ENCODE measurements around the gene LIMS2. TPM values are rescaled to one million over a fixed set of nuclear protein-coding genes. Genes with fewer than 3 reads are reported as not detected.

The LIMS2 gene
- total RNA-seq, 2 experiments from 2014 or later, result 1.6 to 24.9 TPM

- ChIA-PET CTCF (ENCODE audit: unreplicated experiment) (interaction anchor here (0.6 to 2.4 kb wide), 7 partner anchors 20 to 341 kb away, joined by 3 to 18 read pairs (median 4); no protein-coding TSS in a partner anchor), POLR2A (interaction anchor here (0.6 to 2.1 kb wide), 10 partner anchors 11 to 244 kb away, joined by 3 to 8 read pairs (median 3); no protein-coding TSS in a partner anchor)
- H3K4me3 ChIP-seq (ENCODE audit: low read depth, low read length, poor library complexity, severe bottlenecking), result no peak overlapping the region
- H3K9me3 ChIP-seq (ENCODE audit: low read length), result no peaks in the 10 kb centered on the region
- H3K27ac ChIP-seq (ENCODE audit: low read depth, low read length, poor library complexity, severe bottlenecking), result no peak overlapping the region
- no peaks in the 10 kb centered on the region for H4K20me1 ChIP-seq (ENCODE audit: insufficient read depth, low read length)
- peaks cover 11% of the 10 kb centered on the region for H3K4me1 ChIP-seq (ENCODE audit: insufficient read depth, low read length, poor library complexity, severe bottlenecking)
- H3K9me2 ChIP-seq (ENCODE audit: insufficient read depth, low read length), result no peaks in the 10 kb centered on the region
- DNase-seq (ENCODE audit: low spot score), result peak; percentile 79
- peak overlapping the region; percentile 62 for H2AFZ ChIP-seq (ENCODE audit: low read length)
- BruUV-seq (replicated peaks), result no TSS peak
- TF ChIP-seq EZH2phosphoT487 (IDR thresholded peaks at IDR 0.05; ENCODE audit: borderline replicate concordance, low read depth, low read length), result no peak
- TF ChIP-seq, protein P1, sequence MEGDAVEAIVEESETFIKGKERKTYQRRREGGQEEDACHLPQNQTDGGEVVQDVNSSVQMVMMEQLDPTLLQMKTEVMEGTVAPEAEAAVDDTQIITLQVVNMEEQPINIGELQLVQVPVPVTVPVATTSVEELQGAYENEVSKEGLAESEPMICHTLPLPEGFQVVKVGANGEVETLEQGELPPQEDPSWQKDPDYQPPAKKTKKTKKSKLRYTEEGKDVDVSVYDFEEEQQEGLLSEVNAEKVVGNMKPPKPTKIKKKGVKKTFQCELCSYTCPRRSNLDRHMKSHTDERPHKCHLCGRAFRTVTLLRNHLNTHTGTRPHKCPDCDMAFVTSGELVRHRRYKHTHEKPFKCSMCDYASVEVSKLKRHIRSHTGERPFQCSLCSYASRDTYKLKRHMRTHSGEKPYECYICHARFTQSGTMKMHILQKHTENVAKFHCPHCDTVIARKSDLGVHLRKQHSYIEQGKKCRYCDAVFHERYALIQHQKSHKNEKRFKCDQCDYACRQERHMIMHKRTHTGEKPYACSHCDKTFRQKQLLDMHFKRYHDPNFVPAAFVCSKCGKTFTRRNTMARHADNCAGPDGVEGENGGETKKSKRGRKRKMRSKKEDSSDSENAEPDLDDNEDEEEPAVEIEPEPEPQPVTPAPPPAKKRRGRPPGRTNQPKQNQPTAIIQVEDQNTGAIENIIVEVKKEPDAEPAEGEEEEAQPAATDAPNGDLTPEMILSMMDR (conservative IDR thresholded peaks at IDR 0.05; ENCODE audit: low read length), result peak; percentile 64
- H3K4me2 ChIP-seq (ENCODE audit: low read length), result peak overlapping the region; percentile 19; the same call in 1 of the 2 replicates
- H3K79me2 ChIP-seq (ENCODE audit: insufficient read depth, low read depth, low read length), result no peaks in the 10 kb centered on the region
- intact Hi-C loops (cut with micrococcal nuclease; ENCODE audit: unreplicated experiment), result loop anchor here (1.0 kb wide), 1 partner anchor 49 kb away; no protein-coding TSS in a partner anchor
- H3K36me3 ChIP-seq (ENCODE audit: insufficient read depth, low read length), result no peaks in the 10 kb centered on the region
Observed at GRCh38 chr2:127640082-127641072, 35.0 kb downstream of the LIMS2 start.

- no peak overlapping the region for H3K27ac ChIP-seq (ENCODE audit: low read depth, low read length, poor library complexity, severe bottlenecking)
- TF ChIP-seq EZH2phosphoT487 (IDR thresholded peaks at IDR 0.05; ENCODE audit: borderline replicate concordance, low read depth, low read length), result no peak
- TF ChIP-seq, protein P1 (conservative IDR thresholded peaks at IDR 0.05; ENCODE audit: low read length), result no peak
- no TSS peak for BruUV-seq (replicated peaks)
Observed at GRCh38 chr2:127639111-127639474, 36.2 kb downstream of the LIMS2 start.

More at GRCh38 chr2:127639111-127639474, 36.2 kb downstream of the LIMS2 start:
- no peaks in the 10 kb centered on the region for H4K20me1 ChIP-seq (ENCODE audit: insufficient read depth, low read length)
- H3K9me2 ChIP-seq (ENCODE audit: insufficient read depth, low read length), result no peaks in the 10 kb centered on the region
- H3K79me2 ChIP-seq (ENCODE audit: insufficient read depth, low read depth, low read length), result no peaks in the 10 kb centered on the region
- no peak for DNase-seq (ENCODE audit: low spot score)
- intact Hi-C loops (cut with micrococcal nuclease; ENCODE audit: unreplicated experiment), result no loop called here
- peaks cover 11% of the 10 kb centered on the region for H3K4me1 ChIP-seq (ENCODE audit: insufficient read depth, low read length, poor library complexity, severe bottlenecking)
- no peaks in the 10 kb centered on the region for H3K9me3 ChIP-seq (ENCODE audit: low read length)
- no peak overlapping the region for H3K4me2 ChIP-seq (ENCODE audit: low read length)
- CTCF ChIA-PET (ENCODE audit: unreplicated experiment), result interaction anchor here (1.0 to 2.4 kb wide), 2 partner anchors 23 to 48 kb away, joined by 3 to 18 read pairs; no protein-coding TSS in a partner anchor
- no peak overlapping the region for H3K4me3 ChIP-seq (ENCODE audit: low read depth, low read length, poor library complexity, severe bottlenecking)
- no peaks in the 10 kb centered on the region for H3K36me3 ChIP-seq (ENCODE audit: insufficient read depth, low read length)
- H2AFZ ChIP-seq (ENCODE audit: low read length), result no peak overlapping the region
- POLR2A ChIA-PET, result interaction anchor here (1.2 to 2.1 kb wide), 2 partner anchors 48 to 64 kb away, joined by 3 to 8 read pairs; no protein-coding TSS in a partner anchor
